GM08714 (cell line): ENCODE measurements around the gene LRRC56.
A peak's percentile ranks its signal among the peaks of the same experiment; 100 is the strongest.

Experiments
- H3K4me3 ChIP-seq: fragments of 200-500 bp; sonication (Bioruptor generic); 2 replicates; pipeline ENCODE4 v1.5.1; 2014; ENCODE audit warnings: mild to moderate bottlenecking, low read length, inconsistent platforms
- ZNF274 ChIP-seq: IDR thresholded peaks from 2 replicates; pipeline ENCODE4 v1.6.1; 2012; ENCODE audit warnings: mild to moderate bottlenecking, low read depth, low read length

LRRC56 gene

GRCh38 chr11:497565-498296, 39.6 kb upstream of the LRRC56 start:
- no peak for TF ChIP-seq ZNF274

GRCh38 chr11:498297-499181, 38.8 kb upstream of the LRRC56 start:
- H3K4me3 ChIP-seq, result no peak overlapping the region
- no peak for TF ChIP-seq ZNF274

More at GRCh38 chr11:497565-498296, 39.6 kb upstream of the LRRC56 start:
- no peak overlapping the region for H3K4me3 ChIP-seq

DNA sequence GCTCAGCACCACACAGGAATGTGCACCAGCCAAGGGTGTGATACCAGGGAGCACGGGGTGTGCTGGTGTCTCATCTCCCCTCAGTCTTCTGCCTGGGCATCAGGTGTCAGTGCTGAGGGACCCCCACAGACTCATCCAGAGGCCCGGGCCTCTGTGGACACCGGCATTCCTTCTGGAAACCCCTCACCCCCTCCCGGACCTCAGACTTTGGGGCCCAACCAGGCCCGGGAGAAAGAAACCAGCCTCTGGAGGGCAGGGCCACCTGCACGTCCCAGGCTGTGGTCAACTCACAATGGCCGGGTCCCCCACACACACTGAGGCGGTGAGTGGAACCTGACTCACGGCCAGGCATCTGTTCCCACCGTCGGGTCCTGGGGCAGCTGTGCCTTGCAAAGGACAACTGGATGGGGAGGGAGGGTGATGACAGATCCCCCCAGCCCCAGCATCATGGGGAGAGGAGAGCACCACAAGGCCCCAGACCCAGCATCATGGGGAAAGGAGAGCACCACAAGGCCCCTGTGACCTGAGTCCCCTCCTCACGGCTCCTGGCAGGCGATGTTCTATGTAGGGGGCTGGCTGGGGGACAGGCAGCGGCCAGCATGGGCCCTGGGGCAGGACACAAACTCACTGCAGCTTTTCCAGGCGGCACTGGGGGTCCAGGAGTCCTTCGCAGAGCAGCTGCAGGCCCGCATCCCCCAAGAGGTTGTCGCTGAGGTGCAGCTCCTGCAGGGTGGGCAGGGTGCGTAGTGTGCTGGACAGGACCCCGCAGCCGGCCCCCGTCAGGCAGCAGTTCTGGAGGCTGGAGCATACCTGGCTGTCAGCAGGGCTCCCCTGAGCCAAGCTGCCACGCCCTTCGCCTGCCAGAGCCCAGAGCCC, 37.9 kb upstream of the LRRC56 start:
- no peak for TF ChIP-seq ZNF274
- H3K4me3 ChIP-seq, result no peak overlapping the region

GRCh38 chr11:501001-501682, 36.2 kb upstream of the LRRC56 start:
- no peak for TF ChIP-seq ZNF274
- H3K4me3 ChIP-seq, result no peak overlapping the region

GRCh38 chr11:501683-502287, 35.5 kb upstream of the LRRC56 start:
- no peak for TF ChIP-seq ZNF274
- no peak overlapping the region for H3K4me3 ChIP-seq

DNA sequence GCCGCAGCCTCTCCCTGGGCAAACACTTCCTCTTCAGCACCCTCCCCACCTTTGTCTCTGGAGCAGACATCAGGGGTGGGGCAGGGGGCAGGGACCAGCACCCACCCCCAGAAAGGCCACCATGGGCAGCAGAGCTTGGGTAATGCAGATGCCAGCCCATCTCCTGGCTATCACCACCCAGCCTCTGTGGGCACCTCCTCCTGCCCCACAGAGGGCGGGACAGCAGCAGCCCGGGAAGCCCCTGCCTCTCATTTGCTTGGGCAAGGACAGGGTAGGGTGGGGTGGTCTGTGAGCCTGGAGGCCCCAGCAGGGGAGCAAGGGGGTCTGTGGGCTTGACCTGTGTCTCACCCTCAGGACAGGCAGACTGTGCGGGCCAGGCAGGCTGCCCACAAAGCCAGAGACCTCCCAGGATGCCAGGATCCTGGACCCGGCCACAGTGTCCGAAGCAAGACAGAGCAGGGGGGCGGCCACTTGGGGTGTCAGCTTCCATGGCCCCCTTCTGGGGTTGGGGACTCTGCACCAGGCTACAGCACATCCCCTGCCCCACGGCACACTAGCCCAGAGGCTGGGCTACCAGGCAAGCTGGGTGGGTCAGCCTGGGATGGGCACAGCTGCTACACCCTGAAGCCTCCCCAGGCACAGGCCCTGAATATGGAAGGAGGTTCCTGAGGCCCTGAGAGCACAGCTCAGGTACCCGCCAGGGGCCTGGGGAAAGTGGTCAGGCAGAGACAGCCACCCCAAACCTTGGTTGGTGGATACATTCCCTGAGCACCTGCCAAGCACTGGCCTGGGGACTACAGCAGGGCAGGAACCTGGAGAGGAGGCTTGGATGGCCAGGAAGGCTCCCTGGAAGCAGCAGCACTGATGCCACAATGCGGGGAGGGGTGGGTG, 34.8 kb upstream of the LRRC56 start:
- H3K4me3 ChIP-seq, result no peak overlapping the region

DNA sequence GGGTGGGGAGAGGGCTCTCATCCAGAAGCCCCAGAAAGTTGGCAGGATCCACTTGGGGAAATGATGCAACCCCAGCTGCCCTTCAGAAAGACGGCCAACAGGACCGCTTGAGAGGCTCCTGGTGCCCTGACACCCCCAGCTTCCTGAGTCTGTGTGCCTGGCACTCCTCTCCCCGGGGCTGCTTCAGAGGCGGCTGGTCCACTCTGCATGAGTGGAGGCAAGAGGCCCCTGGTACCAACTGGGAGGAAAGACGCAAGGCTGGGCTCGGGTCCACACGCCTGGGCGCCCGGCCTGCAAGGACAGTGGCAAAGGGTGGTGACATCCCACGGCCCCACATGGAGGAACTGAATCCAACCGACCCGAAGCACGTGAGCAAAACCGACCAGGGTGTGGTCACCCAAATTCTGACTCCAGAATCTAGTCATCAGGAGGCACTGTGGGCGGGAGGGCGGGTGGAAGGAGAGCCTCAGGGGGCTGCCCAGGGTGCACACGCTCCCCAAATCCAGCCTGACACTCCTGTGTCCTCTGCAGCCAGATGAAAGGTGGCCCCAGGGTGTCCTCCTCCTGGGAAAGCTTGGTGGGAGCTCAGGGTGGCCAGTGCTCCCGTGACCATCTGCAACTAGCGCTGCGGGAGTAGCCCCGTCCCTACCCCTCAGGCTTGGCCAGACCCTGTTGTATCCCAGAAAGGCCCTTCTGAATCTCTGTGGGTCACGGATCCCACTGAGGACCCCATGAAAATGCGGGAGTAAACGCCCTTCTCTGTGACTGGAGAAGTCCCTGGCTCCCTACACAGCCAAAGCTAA, 33.9 kb upstream of the LRRC56 start:
- no peak overlapping the region; the same call in 1 of the 2 replicates for H3K4me3 ChIP-seq
- no peak for TF ChIP-seq ZNF274

More for the DNA sequence above, 34.8 kb upstream of the LRRC56 start:
- TF ChIP-seq ZNF274, result no peak

DNA sequence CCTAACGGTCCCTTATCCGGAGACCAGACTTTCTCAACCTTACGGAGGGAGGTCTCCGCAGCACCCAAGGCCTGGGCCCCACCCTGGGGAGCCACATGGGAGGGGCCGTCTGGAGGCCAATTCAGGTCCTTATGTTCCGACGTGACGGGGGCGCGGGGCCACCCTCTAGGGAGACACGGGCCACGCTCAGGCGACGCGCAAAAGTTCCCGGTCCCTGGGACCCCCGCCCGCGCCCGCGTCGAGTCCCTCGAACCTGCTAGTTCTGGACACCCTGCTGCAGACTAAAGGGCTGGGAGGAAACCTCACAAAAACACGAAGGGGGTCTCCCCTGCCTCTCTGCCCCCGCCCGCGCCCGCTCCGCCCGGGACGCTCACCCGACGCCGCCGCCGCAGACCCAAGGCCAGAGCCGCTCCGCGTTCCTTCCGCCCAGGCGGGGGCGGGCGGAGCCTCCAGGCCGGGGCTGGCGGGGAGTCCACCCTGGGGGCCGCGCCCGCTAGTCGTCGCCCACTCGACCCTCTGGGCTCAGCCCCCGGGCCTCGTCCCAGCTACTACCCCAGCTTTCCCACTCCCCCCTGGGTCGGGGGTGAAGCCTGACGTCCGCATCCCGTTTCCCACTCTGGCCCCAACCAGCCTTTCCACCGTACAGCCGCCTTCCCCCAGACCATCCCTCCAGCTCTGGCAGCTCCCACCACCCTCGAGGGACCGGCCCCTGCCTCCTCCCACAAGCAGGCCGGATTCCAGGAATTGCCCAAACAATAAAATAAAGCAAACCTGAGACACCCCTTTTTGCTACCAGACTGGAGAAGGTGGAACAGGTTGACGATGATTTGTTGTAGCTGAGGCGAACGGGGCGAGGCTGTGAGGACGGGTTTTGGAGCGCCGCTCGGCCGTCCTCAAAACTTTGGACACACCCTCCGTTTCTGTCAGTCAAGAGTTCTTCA, 33.0 kb upstream of the LRRC56 start:
- no peak for TF ChIP-seq ZNF274
- peak overlapping the region; percentile 42; the same call in 1 of the 2 replicates for H3K4me3 ChIP-seq

DNA sequence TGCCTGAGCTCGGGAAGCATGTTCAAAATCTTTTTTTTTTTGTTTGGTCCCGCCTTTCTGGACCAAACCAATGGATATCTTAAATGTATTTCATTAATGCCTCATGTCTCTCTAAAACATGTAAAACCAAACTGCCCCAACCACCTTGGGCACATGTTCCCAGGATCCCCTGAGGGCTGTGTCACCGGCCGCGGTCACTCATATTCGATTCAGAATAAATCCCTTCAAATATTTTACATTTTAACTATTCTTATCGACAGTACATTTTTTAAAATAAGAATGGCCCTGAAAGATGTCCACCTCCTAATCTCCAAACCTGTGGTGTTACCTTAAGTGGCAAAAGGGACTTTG, 32.4 kb upstream of the LRRC56 start:
- peak overlapping the region; percentile 42; the same call in 1 of the 2 replicates for H3K4me3 ChIP-seq

GRCh38 chr11:506238-506994, 30.9 kb upstream of the LRRC56 start:
- peak overlapping the region; percentile 86 for H3K4me3 ChIP-seq

More for the DNA sequence above, 32.4 kb upstream of the LRRC56 start:
- no peak for TF ChIP-seq ZNF274

More at GRCh38 chr11:506238-506994, 30.9 kb upstream of the LRRC56 start:
- no peak for TF ChIP-seq ZNF274
